ENCODE measurements around the gene ARHGAP22.

The ARHGAP22 gene

DNA sequence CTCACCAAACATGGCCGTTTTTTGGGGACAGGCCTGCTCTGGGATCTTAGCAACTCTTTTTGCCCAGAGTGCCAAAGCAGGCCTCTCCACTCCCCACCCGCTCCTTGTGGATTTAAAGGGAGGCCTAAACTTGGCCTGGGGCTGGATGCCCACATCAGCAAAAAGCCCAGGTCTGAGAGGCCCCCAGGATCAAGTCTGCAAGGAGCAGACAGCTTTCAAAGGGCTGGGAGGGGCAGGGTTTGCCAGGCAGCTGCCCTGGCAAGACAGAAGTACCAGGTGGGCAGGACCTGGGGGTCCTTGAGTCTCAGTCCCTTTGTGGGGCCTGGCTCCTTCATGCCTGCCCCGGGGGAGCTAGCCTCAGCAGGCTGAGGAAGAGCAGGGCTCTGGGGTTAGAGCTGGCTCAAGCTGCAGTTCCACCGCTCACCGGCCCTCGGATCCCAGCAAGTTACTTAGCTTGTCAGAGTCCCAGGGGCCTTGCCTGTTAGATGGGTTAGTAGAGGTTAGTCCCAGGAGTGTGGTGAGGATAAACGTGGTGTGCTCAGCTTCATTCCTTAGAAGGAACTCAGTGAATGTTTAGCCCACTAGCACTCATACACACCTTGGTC is 56.2 kb downstream of the ARHGAP22 start:
- Histone ChIP-seq H3K9me3 (no peaks in the 10 kb centered on the region), H3K27me3 (no peaks in the 10 kb centered on the region), H3K36me3 (no peaks in the 10 kb centered on the region), H3K4me3 (no peak overlapping the region), H3K4me1 (peaks cover 0 to 3% (median 0%) of the 10 kb centered on the region in 4 donors), H3K27ac (no peak overlapping the region)
- TF ChIP-seq, protein P1, sequence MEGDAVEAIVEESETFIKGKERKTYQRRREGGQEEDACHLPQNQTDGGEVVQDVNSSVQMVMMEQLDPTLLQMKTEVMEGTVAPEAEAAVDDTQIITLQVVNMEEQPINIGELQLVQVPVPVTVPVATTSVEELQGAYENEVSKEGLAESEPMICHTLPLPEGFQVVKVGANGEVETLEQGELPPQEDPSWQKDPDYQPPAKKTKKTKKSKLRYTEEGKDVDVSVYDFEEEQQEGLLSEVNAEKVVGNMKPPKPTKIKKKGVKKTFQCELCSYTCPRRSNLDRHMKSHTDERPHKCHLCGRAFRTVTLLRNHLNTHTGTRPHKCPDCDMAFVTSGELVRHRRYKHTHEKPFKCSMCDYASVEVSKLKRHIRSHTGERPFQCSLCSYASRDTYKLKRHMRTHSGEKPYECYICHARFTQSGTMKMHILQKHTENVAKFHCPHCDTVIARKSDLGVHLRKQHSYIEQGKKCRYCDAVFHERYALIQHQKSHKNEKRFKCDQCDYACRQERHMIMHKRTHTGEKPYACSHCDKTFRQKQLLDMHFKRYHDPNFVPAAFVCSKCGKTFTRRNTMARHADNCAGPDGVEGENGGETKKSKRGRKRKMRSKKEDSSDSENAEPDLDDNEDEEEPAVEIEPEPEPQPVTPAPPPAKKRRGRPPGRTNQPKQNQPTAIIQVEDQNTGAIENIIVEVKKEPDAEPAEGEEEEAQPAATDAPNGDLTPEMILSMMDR (IDR thresholded peaks at IDR 0.05) = no peak
- intact Hi-C loops (cut with DNase I; ENCODE audit: low total_unique reads) = no loop called here
- no peak for DNase-seq

DNA sequence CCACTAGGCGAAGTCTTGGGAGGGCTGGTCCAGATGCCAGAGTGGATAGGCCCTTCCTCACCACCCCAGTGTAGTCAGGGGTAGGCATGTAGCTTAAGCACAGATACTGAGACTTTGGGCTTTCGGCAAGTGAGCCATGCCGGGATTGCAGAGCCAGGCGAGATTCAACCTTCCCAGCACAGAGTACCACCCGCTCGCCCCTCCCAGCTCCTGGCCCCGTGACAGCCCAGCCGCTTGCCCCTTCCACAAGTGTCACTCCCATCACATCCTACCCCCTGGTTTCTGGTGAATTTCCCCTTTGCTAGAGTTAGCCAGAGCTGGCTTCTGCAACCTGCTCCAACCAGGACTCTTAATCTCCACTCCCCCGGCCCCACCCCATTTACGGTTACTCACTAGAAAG is 56.9 kb downstream of the ARHGAP22 start:
- Histone ChIP-seq H3K36me3 (no peaks in the 10 kb centered on the region), H3K4me1 (peaks cover 0 to 3% (median 0%) of the 10 kb centered on the region in 4 donors), H3K9me3 (no peaks in the 10 kb centered on the region), H3K4me3 (no peak overlapping the region), H3K27ac (no peak overlapping the region), H3K27me3 (no peaks in the 10 kb centered on the region)
- no peak for DNase-seq
- TF ChIP-seq, protein P1 (IDR thresholded peaks at IDR 0.05) = no peak
- intact Hi-C loops (cut with DNase I; ENCODE audit: low total_unique reads) = no loop called here

DNA sequence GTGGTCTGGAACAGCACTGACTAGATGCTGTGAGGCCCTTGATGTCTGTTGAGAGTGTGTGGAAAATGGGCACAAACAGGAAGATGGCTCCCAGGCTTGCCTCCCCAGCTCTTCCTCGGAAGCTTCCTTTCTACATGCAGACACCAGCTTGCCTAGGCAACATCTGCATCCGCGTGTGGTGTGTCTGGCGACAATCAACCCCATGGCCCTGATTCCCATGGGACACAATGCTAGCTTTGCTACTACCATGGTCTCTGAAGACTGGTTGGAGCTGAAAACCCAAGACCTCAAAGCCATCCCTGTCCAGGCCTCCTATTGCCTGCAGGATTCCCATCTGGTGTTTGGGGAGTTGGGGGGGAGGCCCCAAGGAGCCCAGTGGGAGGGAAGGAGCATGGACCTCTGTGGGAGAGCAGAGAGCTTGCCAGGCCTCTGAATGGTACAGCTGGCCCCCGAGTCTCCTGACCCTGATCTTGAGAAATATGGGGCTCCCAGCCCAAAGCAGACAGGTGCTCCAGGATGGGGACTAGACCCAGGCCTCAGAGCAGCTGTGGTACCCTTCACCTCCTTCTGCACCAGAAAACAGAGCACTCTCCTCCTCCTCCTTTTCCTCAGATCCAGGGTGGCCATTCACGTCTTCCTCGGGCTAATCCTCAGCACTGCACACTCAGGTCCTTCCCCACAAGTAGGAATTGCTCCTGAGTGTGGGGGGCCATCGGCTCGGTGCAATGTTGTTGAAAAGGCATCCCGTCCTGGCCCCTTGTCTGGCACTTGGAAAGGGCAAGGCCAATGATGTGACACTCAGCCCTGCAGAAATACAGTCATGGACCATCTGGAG is 57.6 kb downstream of the ARHGAP22 start:
- H3K4me1 ChIP-seq = peaks cover 0 to 3% (median 0%) of the 10 kb centered on the region in 4 donors
- no peaks in the 10 kb centered on the region for H3K36me3 ChIP-seq
- H3K27ac ChIP-seq = no peak overlapping the region
- no peak overlapping the region for H3K4me3 ChIP-seq
- H3K27me3 ChIP-seq = no peaks in the 10 kb centered on the region
- intact Hi-C loops (cut with DNase I; ENCODE audit: low total_unique reads) = no loop called here
- DNase-seq = no peak
- H3K9me3 ChIP-seq = no peaks in the 10 kb centered on the region
- TF ChIP-seq, protein P1 (IDR thresholded peaks at IDR 0.05) = no peak

DNA sequence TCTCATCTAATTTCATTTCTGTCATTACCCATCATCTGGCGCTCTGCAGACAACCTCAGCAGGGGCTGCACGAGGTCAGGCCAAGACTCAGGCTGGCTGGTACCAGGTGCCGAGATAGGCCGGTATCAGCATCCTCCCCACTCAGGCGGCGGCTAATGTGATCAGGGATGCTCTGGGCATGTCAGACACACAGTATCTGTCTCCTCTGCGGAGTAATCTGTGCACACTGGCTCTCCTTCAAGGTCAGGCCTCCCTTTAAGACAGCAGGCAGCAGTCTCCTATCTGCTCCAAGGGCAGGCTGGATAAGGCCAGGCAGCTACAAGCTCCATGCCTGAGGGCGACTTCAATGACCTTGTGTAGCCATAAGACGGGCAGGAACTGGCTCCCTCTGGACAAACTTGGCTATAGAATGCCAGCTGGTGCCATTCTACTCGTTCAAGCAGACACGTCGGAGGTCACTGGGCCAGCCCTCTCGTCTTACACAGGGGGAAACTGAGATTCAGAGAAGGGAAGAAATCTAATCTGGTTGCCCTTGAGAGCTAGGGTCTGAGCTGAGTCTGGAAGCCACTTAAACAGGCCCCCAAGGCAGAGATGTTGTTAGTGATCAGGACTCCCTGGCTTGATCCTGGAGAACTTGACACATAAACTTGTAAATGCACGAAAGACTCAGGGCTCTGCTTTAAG is 59.3 kb downstream of the ARHGAP22 start:
- no peaks in the 10 kb centered on the region for H3K4me1 ChIP-seq
- H3K27me3 ChIP-seq = no peaks in the 10 kb centered on the region
- no peaks in the 10 kb centered on the region for H3K36me3 ChIP-seq
- TF ChIP-seq, protein P1 (IDR thresholded peaks at IDR 0.05) = no peak
- H3K9me3 ChIP-seq = no peaks in the 10 kb centered on the region
- no peak for DNase-seq
- H3K27ac ChIP-seq = no peak overlapping the region
- intact Hi-C loops (cut with DNase I; ENCODE audit: low total_unique reads) = no loop called here
- H3K4me3 ChIP-seq = no peak overlapping the region

DNA sequence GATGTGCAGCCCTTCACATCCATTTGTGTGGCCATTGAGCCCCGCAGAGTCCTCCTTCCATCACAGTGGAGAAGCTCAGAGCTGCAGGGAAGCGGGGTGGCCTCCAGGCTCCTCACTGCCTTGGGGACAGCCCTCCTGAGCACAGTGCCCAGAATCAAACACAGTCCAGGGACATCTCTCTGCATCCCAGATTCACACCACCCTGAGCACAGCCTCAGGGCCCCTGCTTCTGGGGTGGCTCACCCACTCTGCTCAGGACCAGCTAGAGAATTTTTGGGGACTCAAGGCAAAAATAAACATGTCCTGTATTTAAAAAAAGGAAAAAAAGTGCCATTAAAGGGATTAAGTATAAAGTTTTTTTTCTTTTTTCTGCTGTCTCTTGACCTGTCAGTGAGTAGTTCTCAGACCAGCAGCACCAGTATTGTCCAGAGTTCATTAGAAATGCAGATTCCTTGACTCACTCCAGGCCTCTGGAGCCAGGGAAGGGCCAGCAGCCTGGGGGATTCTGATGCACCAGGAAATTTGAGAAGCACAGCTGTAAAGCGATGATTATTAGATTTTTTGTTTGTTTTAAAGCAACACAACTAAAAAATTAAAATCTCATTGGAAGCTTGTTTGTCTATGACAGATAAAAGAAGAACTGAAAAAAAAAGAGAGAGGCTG is 61.6 kb downstream of the ARHGAP22 start:
- TF ChIP-seq, protein P1 (IDR thresholded peaks at IDR 0.05) = no peak
- Histone ChIP-seq H3K4me3 (no peak overlapping the region), H3K4me1 (no peaks in the 10 kb centered on the region), H3K27ac (no peak overlapping the region), H3K27me3 (no peaks in the 10 kb centered on the region), H3K36me3 (no peaks in the 10 kb centered on the region), H3K9me3 (no peaks in the 10 kb centered on the region)
- intact Hi-C loops (cut with DNase I; ENCODE audit: low total_unique reads) = no loop called here
- DNase-seq = no peak
